Breast epithelium (tissue), 3 donors: ENCODE data around the gene SLC35E2B.

Experiments used
- POLR2A ChIP-seq: fragments of 450-650 bp; IDR thresholded peaks from one replicate; pipeline ENCODE4 v1.6.1; 2016; ENCODE audit warnings: antibody characterized with exemption, mild to moderate bottlenecking, moderate library complexity
- POLR2AphosphoS5 ChIP-seq, 3 donors: sonication (generic); formaldehyde crosslinking; IDR thresholded peaks; one replicate each; pipeline ENCODE4 v1.6.1; 2017; ENCODE audit warnings: antibody characterized with exemption in 3 of 3
- TF ChIP-seq, protein P1 (sequence below), 3 donors: fragments of 450-650 bp; IDR thresholded peaks; one replicate each; pipeline ENCODE4 v1.5.1; 2016 to 2017; ENCODE audit warnings: antibody characterized with exemption in 3 of 3, mild to moderate bottlenecking in 3 of 3, moderate library complexity in 3 of 3

GRCh38 chr1:1683104-1683905 is 9.3 kb downstream of the SLC35E2B start:
- TF ChIP-seq, protein P1, sequence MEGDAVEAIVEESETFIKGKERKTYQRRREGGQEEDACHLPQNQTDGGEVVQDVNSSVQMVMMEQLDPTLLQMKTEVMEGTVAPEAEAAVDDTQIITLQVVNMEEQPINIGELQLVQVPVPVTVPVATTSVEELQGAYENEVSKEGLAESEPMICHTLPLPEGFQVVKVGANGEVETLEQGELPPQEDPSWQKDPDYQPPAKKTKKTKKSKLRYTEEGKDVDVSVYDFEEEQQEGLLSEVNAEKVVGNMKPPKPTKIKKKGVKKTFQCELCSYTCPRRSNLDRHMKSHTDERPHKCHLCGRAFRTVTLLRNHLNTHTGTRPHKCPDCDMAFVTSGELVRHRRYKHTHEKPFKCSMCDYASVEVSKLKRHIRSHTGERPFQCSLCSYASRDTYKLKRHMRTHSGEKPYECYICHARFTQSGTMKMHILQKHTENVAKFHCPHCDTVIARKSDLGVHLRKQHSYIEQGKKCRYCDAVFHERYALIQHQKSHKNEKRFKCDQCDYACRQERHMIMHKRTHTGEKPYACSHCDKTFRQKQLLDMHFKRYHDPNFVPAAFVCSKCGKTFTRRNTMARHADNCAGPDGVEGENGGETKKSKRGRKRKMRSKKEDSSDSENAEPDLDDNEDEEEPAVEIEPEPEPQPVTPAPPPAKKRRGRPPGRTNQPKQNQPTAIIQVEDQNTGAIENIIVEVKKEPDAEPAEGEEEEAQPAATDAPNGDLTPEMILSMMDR (IDR thresholded peaks at IDR 0.05): no peak
- TF ChIP-seq POLR2A: no peak
- no peak for TF ChIP-seq POLR2AphosphoS5 (IDR thresholded peaks at IDR 0.05)
